ENCODE results near the gene NFIB.

Gene NFIB

DNA sequence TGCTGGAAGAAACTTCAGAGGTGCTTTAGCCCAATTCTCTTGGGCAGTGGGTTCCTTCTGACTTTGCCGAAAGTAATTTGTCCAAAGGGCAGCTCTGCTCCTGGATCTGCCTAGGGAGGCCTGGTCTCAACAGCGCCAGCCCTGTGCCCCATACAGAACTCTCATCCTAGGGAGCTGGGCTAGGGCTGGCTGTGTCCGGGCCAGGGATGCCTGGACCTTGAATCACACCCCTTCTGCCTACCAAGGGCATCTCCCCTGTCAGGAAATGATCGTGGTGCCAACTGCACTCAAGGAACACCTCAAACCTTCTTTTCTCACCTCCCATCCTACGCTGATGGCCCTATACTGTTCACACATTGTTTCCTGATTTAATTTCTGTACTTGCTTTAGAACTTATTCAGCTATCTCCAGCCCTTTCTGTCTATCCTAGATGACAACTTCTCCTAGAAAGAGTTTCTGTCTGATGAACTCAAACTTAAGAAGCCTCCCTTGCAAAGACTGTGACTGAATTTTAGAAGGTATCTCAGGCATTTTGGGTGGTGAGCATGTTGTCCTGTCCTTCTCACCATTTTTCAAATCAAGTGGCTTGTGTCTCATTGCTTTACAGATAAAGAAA is 37.4 kb upstream of the NFIB start:
- Histone ChIP-seq H3K36me3 (no peaks in the 10 kb centered on the region; a peak in 1 of 22 replicates), H3K4me1 (peaks cover 16 to 24% (median 21%) of the 10 kb centered on the region in 10 experiments; a peak in 18 of 20 replicates), H3K4me2 (no peak overlapping the region), H3K9ac (no peak overlapping the region), H3K9me3 (replicated peaks in 1 of 11) (peaks cover 17 to 23% (median 19%) of the 10 kb centered on the region in 11 experiments), H4K20me1 (peaks cover 0 to 29% (median 12%) of the 10 kb centered on the region in 11 experiments; a peak in 9 of 22 replicates), H3K27me3 (peaks cover 56 to 70% (median 62%) of the 10 kb centered on the region in 11 experiments), H3K4me3 (no peak overlapping the region), H3K27ac (no peak overlapping the region)
- TF ChIP-seq Cebpa-rat (IDR thresholded peaks at IDR 0.05): no peak

DNA sequence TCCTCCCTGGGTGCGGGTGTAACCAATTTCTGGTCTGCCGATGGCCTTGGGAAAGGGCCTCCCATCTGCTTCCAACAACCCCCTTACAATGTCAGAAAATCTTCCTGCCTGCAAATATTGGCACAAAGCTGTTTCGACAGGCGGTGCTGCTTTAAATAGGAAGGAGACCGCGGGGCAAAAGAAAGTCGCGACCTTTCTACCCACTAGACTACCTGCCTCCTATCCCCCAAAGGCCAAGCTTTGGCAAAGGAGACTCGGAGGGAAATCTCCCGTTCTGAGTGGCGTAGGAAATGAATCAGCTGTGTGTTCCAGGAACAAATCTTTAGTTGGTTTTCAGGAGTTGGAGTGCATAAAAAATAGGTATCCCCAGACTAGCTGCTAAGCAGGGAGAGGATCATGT is 36.8 kb upstream of the NFIB start:
- Histone ChIP-seq H3K27me3 (peaks cover 62 to 76% (median 67%) of the 10 kb centered on the region in 11 experiments), H3K36me3 (no peaks in the 10 kb centered on the region; a peak in 1 of 22 replicates), H3K4me1 (peaks cover 16 to 24% (median 21%) of the 10 kb centered on the region in 10 experiments; a peak in 18 of 20 replicates), H3K4me2 (no peak overlapping the region), H3K9me3 (replicated peaks in 1 of 11) (peaks cover 23 to 29% (median 25%) of the 10 kb centered on the region in 11 experiments), H3K9ac (no peak overlapping the region), H3K4me3 (no peak overlapping the region), H3K27ac (no peak overlapping the region), H4K20me1 (peaks cover 0 to 29% (median 12%) of the 10 kb centered on the region in 11 experiments; a peak in 9 of 22 replicates)
- TF ChIP-seq Cebpa-rat (IDR thresholded peaks at IDR 0.05): no peak

DNA sequence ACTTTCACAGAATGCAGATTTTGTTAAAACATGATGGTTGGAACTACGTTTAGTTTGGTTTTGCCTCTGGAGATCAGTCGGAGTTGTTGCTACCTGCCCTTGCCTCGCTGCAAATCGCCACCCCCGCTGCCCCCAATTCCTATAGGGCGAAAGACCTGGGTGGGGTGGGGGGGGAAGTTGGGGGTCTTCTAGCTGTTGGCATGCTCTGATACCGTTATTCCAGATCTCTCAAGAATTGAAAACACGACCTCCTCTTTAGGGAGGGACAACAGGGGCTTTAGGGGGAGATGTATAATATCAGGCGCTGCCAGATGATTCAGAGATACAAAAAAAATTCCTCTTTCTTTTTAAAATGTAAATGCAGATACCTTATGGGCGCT is 36.4 kb upstream of the NFIB start:
- peaks cover 27 to 33% (median 29%) of the 10 kb centered on the region in 11 experiments for H3K9me3 ChIP-seq (replicated peaks in 1 of 11)
- no peak for TF ChIP-seq Cebpa-rat (IDR thresholded peaks at IDR 0.05)
- peaks cover 0 to 29% (median 12%) of the 10 kb centered on the region in 11 experiments; a peak in 9 of 22 replicates for H4K20me1 ChIP-seq
- H3K36me3 ChIP-seq: no peaks in the 10 kb centered on the region; a peak in 1 of 22 replicates
- H3K27ac ChIP-seq: no peak overlapping the region
- no peak overlapping the region for H3K9ac ChIP-seq
- peak overlapping the region in 8 of 11 experiments; percentile 40 to 96 (median 84); a peak in 11 of 22 replicates for H3K4me2 ChIP-seq
- H3K4me3 ChIP-seq: 0 out of 20 replicates have a peak overlapping the region, but pooled peaks of 1 of the 10 experiments have one; percentile 27
- H3K4me1 ChIP-seq: peaks cover 16 to 24% (median 21%) of the 10 kb centered on the region in 10 experiments; a peak in 18 of 20 replicates
- peaks cover 66 to 80% (median 71%) of the 10 kb centered on the region in 11 experiments for H3K27me3 ChIP-seq

DNA sequence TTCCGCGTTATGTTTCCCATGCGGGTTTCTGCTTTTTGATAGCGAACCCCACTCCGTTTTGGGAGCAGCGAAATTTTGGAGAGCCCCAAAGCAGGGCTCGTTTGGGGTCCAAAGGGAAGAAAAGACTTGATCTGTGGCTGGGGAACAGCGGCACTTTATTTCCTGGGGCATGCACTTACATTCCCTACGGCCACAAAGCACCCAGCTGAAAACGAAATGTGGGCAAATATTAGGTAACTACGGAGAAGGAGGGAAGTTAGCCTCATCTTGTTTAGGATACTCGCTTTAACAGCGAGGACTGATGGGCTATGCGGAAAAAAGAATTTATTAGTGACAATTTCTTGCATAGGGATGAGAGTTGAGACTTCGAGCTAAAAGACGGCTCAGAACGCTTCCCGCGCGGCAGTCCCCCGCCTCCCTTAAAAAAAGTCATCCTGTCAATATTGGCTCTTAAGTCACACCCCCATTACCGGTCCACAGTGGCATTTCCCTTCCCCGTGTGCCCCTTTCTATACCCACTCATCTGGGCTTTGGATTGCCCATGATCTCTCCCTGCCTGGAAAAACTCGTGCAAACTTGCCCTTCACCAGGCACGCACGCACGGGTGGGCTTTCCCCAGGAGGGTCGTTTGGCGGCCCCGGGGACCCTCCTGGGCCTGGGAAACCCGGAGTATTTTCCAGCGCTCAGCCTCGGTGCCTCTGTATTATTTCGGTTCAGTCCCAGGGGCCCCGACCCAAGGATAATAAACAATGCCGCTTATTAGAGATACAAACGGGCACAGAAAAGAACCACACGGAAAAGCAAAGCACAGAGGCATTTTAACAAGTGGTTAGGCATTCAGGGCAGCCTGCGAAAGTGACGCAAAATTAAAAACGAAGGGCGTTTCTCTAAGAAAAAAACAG is 35.8 kb upstream of the NFIB start:
- peaks cover 27 to 34% (median 30%) of the 10 kb centered on the region in 11 experiments for H3K9me3 ChIP-seq (replicated peaks in 1 of 11)
- TF ChIP-seq Cebpa-rat (IDR thresholded peaks at IDR 0.05): no peak
- peak overlapping the region; percentile 40 to 96 (median 83); a peak in 21 of 22 replicates for H3K4me2 ChIP-seq
- peaks cover 0 to 29% (median 12%) of the 10 kb centered on the region in 11 experiments; a peak in 9 of 22 replicates for H4K20me1 ChIP-seq
- H3K4me3 ChIP-seq: peak overlapping the region in 6 of 10 experiments; percentile 12 to 62 (median 29); a peak in 8 of 20 replicates
- H3K9ac ChIP-seq: no peak overlapping the region
- H3K27me3 ChIP-seq: peaks cover 73 to 87% (median 78%) of the 10 kb centered on the region in 11 experiments
- H3K4me1 ChIP-seq: peaks cover 16 to 24% (median 21%) of the 10 kb centered on the region in 10 experiments; a peak in 18 of 20 replicates
- no peaks in the 10 kb centered on the region; a peak in 1 of 22 replicates for H3K36me3 ChIP-seq
- no peak overlapping the region for H3K27ac ChIP-seq

DNA sequence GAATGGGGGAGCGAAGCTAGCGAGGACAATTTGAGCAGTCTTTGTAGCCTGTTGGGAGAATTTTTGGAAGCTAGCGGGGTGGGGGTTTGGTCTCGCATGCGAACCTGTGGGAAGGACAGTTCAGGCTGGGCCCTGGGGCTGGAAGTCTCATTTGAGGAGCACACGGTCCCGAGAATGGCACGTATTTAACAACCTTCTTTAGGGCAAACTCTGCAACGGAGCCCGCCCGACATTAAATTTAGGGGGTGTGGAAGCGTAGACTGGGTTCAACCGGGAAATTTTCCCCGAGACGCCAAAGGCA is 35.2 kb upstream of the NFIB start:
- peaks cover 27 to 34% (median 30%) of the 10 kb centered on the region in 11 experiments for H3K9me3 ChIP-seq (replicated peaks in 1 of 11)
- H3K36me3 ChIP-seq: no peaks in the 10 kb centered on the region; a peak in 1 of 22 replicates
- peaks cover 0 to 29% (median 12%) of the 10 kb centered on the region in 11 experiments; a peak in 9 of 22 replicates for H4K20me1 ChIP-seq
- H3K4me3 ChIP-seq: peak overlapping the region in 6 of 10 experiments; percentile 38 to 62 (median 48); a peak in 7 of 20 replicates
- H3K4me2 ChIP-seq: peak overlapping the region; percentile 74 to 96 (median 87)
- H3K27me3 ChIP-seq: peaks cover 79 to 92% (median 84%) of the 10 kb centered on the region in 11 experiments
- peaks cover 16 to 24% (median 21%) of the 10 kb centered on the region in 10 experiments; a peak in 18 of 20 replicates for H3K4me1 ChIP-seq
- no peak overlapping the region for H3K27ac ChIP-seq
- TF ChIP-seq Cebpa-rat (IDR thresholded peaks at IDR 0.05): no peak
- H3K9ac ChIP-seq: no peak overlapping the region

DNA sequence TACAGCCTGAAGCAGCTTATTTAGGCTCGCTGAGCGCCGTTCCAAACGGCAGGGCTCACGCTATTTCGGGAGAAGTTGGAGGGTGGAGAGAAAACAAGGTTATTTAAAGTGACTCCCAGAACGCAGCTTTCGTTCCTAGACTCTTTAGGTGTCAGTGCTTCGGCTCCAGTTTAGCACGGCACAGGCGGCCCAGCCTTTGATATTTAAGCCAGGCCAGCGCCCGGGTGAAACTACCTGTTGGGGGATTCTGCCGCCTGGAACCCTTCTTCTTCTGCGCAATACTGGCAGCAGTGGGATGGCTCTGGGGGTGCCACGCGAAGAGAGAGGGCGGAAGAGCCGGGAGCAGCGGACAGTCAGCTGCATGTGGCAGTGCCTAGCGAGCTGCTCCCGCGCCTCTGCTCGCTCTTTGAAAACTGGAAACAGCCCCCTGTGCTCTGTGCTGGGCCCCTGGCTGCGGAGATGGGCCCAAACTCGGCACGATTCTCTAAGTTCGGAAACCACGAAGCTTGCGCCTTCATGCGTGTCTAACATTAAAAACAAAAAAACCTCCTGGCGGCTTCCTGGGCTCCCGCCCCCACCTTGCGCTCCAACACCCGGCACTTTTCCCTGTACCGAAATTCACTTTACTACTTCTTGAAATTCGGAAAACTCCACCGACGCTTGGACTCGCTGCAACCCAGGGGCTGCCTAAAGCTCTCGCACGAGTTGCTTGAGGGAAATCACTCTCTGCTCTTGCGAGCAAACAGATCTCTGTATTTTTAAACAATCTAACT is 34.6 kb upstream of the NFIB start:
- Histone ChIP-seq H3K27me3 (peaks cover 81 to 91% (median 86%) of the 10 kb centered on the region in 11 experiments), H3K9ac (peak overlapping the region in 2 of 11 experiments; percentile 12 to 21; a peak in 1 of 22 replicates), H3K27ac (no peak overlapping the region), H3K9me3 (replicated peaks in 1 of 11) (peaks cover 27 to 34% (median 30%) of the 10 kb centered on the region in 11 experiments), H3K4me3 (peak overlapping the region; percentile 38 to 62 (median 46); a peak in 19 of 20 replicates), H3K4me1 (peaks cover 16 to 24% (median 21%) of the 10 kb centered on the region in 10 experiments; a peak in 18 of 20 replicates), H4K20me1 (peaks cover 0 to 29% (median 12%) of the 10 kb centered on the region in 11 experiments; a peak in 9 of 22 replicates), H3K4me2 (peak overlapping the region; percentile 74 to 96 (median 87)), H3K36me3 (no peaks in the 10 kb centered on the region; a peak in 1 of 22 replicates)
- no peak for TF ChIP-seq Cebpa-rat (IDR thresholded peaks at IDR 0.05)

DNA sequence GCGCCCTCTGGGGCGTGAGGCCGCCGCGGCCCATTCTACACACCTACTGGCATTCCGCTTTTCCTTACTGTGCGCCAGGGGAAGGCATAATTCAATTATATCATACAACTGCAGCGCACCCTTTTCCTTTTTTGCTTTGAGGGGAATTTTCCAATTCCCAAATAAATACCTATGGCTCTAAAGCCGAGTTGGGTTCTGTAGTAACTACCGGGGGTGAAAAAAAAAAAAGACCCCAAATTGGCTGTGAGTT is 34.1 kb upstream of the NFIB start:
- no peak overlapping the region for H3K9ac ChIP-seq

More for the DNA sequence above, 34.1 kb upstream of the NFIB start:
- no peaks in the 10 kb centered on the region; a peak in 1 of 22 replicates for H3K36me3 ChIP-seq
- peak overlapping the region; percentile 38 to 62 (median 46); a peak in 18 of 20 replicates for H3K4me3 ChIP-seq
- peaks cover 16 to 24% (median 21%) of the 10 kb centered on the region in 10 experiments; a peak in 18 of 20 replicates for H3K4me1 ChIP-seq
- H3K27ac ChIP-seq: no peak overlapping the region
- TF ChIP-seq Cebpa-rat (IDR thresholded peaks at IDR 0.05): no peak
- peaks cover 80 to 93% (median 87%) of the 10 kb centered on the region in 11 experiments for H3K27me3 ChIP-seq
- H4K20me1 ChIP-seq: peaks cover 0 to 29% (median 12%) of the 10 kb centered on the region in 11 experiments; a peak in 9 of 22 replicates
- peaks cover 27 to 34% (median 30%) of the 10 kb centered on the region in 11 experiments for H3K9me3 ChIP-seq (replicated peaks in 1 of 11)
- peak overlapping the region; percentile 74 to 96 (median 87) for H3K4me2 ChIP-seq

All from BLaER1 treated with 17β-estradiol and CSF1 and Interleukin-3, amounts not matched to agents 10 nM and 100 nM (cell line).